H4 (cell line): ENCODE measurements around the gene SPON2. TPM values are rescaled to one million over a fixed set of nuclear protein-coding genes. Genes with fewer than 3 reads are reported as not detected.

Experiments
- DNase-seq: peaks from one replicate; pipeline ENCODE4 v3.0.0-alpha.2; 2015; ENCODE audit warnings: low spot score
- total RNA-seq: library from RNA; depleted of rRNA; stranded (reverse); fragments of >200 nt; shearing (Covaris generic); gene quantifications from 2 replicates; pipeline ENCODE4 v1.2.3, GENCODE V29; 2014

The SPON2 gene
- total RNA-seq, 1 experiment from 2014 or later = 4.5 TPM

DNA sequence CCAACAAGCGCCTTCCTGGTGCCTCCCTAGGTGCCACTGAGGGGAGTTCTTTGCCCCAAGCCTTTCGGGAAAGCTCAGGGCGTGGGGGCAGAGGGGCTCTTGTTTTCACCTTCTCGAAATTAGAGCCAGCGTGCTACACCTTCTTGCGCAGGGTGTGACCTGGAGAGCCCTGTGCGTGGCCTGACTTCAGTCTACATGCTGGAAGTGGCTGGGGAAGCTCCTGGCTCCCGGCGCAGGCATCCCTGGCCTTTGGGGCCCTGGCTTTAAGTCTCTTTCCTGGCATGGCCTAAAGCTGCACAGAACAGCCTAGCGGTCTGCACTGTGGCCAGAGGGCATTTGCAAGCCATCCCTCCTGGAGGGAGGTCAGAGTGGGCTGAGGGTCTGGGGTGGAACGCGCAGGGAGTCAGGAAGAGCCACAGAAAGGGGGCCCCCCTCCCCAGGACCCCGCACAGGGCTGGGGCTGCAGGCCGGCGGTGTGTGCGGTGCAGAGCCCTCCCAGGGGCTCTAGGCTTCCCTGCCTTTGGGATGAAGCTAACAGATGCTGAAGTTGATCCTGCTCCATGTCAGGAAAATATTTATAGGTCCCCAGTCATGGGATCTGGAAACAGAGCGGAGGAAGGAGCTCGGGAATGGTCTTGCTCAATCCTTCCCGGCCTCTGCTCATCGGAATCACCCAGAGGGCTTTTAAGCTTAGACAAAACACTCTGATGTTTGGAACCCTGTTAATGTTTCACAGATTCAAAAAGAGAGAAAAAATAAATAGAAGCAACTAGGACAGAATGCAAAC is 781 bp upstream of the SPON2 start:
- peak; percentile 86 for DNase-seq

DNA sequence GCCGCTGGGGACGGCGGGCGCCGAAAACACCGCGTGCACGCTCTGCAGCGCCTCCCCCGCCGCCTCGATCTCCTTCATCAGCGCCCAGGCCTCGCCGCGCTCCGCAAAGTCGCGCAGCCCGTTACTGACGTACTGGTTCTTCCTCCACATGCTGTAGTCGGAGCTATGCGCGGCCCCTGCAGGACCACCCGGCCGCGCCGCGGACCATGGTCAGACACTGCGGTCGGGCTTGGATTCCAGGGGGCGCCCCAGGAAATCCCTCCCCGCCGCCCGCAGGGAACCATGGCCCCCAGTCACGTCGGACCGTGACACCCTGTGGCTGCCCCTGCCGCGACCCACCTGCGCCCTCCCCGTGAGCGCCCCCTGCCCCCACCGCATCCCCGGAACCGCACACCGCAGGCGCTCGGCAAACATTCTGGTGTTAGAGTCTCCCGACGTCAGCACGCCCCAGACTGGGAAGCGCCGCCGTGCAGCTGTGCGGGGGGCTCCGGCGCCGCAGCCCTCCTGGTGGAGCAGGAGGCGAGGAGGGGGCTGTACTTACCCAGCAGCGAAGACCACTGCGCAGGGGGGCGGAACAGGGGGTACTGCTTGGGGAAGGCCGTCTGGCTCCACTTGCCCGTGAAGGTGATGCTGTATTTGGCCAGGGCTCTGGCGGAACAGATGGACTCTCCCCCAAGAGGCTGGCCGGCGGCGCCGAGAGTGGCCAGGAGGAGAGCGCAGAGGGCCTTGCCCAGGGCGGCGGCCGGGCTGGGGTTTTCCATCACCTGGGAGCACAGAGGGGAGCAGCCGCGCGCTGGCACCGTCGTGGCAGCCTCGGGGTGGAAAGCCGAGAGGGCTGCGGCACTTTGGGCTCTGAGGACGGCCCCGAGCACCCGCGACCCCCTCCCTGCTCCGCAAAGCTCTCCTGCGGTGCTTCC is 814 bp downstream of the SPON2 start:
- no peak for DNase-seq

DNA sequence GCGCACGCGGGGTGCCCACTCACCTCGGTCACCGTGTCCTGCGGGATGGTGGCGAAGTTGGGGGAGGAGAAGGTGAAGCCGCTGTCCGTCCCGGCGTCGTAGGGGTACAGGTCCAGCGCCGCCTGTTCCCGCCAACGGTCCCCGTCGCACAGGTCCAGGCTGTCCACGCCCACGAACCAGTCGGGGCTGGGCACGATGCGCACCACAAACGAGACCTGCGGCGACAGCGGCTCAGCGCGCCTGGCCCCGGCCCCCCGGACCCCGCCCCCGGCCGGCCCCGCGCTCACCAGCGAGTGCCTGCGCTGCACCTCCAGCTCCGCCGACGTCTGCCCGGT is 1.4 kb downstream of the SPON2 start:
- no peak for DNase-seq

DNA sequence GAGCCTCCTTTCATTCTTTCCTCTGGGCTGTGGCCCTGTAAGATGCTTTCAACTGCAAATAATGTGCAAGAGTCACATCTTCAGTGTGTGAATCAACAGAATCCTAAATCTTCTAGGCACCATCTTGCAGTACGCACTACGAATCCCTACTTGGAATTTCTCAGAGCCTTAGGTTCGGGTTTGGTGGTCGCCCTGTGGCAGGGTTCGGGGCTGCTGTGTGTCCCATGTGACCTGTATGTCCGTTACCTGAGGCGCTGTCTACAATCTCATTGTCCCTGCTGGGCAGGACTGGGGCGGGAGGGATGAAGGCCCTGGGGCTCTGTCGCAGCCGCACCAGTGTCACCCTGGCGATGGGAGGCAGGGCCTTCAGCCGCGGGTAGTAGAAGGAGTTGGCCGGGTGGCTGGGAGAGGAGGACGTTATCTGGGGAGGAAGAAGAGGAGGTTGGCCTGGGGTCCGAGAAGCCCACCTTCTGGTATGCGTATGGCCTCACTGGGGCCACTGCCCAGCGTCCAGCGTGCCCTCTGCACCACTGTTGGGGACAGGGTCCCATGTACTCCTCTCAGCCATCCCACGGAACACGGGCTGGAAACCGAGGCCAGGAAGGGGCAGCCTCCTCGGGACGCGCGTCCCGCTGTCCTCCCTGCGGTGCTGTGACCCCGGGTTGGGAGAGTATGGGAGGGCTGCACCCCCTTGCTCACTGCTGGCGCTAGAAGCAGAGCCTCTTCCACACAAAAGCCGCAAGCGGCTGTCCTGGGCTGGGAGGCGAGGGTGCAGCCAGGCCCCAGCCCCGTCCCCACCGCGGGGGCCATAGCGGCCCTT is 2.0 kb downstream of the SPON2 start:
- DNase-seq = no peak

DNA sequence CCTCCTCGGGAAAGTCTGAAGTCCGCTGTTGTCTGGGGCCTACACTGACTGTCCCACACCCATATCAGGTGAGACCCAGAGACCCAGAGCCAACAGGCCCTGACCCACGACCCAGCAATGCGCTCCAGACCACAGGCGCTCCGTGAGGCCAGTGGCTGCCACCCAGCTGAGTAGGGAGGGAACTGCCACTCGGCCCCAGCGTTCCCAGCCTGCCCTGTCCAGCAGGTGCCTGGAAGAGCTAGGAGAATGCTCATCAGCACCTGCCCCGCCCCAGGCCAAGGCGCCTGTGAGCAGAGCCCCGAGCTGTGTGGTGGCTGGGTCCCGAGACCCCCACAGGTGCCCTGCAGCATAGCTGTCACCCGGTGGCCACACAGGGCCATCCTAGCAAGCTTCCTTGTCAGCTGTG is 2.7 kb downstream of the SPON2 start:
- no peak for DNase-seq

DNA sequence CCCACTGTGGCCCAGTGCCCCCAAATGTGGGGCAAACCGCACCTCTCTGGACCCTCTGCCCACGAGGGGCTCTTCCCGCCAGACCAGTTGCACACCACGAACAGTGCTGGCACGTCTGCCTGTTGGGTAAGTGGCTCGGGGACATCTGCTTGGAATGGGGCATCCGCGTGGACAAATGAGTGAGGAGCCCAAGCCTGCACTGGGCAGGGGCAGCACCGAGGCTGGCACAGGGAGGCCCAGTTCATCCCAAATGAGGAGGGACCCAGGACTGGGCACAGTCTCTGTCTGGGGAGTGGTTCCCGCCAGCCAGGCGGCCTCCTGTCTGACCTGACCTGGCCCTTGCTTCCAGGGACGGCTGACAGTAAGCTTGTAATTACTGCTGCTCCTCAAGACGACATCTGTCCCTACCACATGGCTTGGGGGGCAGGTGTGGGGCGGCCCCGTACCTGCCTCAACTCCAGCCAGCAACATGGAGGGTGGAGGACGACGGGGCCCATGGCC is 3.2 kb downstream of the SPON2 start:
- DNase-seq = no peak

DNA sequence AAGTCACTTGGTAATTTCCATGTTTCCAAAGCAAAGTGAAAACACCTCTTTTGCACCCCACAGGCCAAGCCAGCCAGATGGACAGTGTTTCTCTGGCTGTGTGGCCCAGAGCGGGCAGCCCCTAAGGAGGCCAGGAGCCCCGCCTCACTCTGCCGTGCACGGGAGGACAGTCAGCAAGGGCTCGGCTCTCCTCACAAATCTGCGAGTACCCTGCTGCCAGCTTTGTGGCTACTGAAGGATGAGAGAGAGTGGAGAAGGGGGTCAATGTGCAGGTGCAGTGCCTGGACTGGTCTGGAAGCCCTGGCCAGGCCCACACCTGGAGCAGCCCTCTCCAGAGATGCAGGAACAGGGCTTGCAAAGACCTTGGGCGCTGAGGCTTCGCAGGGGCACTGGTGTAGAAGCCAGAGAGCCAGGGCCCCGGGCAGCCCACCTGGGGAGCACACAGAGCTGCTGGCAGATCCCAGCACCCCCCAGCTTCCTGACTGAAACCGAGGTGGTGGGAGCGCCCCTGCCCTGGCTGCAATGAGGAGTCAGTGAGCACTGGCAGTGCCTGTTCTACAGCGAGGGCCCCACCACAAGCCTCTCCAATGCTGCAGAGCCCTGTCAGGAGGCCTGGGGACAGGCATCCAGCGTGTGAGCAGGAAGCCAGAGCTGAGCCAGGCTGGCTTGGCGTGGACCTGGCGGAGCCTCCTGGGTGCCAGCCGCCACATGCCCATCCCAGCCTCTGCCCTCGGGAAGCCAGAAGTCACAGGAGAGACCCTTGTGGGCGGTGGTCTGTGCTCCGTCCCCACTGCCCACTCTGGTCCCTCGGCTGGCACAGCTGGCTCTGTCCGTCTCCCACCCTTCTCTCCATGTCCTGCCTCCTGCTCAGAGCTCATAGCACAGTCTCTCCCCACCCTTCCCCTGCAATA is 3.9 kb downstream of the SPON2 start:
- DNase-seq = no peak

DNA sequence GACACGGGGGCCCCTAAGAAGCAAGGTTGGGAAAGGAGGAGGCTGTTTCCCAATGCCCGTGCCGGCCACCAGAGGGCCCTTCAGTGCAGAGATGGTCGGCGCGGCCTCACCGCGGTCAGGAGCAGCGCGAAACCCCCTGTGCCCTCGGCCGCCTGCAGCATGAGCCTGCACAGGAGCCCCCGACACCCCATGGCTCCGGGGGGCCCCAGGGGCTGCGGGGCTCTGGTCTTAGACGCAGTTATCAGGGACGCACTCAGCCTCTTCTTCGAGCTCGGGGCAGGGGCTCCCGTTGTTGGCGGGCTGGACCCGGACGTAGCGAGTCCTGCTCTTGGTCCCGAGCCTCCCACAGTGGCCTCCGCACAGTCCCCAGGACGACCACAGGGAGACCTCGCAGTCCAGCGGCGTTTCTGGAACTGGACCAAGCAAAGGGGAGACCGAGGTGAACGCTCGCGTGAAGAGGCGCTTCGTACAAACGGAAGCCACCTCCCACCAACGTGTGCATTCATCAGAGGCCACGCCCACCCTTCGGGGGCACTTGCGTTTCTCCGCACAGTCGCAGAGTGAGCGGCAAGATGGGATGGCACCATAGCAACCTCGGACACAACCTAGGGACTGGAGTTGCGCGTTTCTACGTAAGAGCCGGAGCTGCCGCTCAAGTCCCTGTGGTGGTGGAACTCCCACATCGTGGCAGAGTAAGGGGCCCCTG is 5.0 kb downstream of the SPON2 start:
- peak; percentile 59 for DNase-seq

DNA sequence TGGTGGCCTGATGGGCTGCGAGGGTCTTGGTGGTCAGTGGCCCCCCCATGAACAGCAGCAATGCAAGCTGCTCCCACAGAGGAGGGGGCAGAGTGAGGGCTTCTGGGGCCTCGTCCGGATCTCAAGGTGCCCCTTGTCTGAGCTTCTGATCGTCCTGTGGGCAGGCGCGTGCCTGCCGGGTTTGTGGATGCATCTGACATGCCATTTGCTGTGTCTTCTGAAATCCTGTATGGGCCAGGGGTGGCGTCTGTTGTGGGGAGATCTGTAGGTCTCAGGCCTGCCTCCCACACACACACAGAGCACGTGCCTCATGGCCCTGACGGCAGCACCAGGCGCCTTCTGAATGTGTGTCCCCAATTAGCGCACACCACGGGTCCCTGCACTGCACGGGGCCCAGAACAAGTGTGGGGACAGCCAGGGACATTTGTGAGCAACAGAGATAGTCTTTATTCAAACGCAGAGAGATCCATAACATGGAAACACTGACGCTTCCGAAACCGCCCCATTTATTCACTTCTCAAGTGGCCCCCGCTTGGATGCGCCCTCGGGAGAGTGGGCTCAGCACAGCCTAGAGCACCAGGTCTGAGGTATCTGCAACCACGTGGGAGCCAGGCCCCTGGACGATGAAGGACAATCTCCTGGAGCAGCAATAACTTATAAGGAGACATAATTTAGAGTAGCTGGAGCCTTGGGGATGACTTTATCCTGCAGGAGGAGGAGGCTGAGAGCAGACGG is 5.7 kb downstream of the SPON2 start:
- no peak for DNase-seq

DNA sequence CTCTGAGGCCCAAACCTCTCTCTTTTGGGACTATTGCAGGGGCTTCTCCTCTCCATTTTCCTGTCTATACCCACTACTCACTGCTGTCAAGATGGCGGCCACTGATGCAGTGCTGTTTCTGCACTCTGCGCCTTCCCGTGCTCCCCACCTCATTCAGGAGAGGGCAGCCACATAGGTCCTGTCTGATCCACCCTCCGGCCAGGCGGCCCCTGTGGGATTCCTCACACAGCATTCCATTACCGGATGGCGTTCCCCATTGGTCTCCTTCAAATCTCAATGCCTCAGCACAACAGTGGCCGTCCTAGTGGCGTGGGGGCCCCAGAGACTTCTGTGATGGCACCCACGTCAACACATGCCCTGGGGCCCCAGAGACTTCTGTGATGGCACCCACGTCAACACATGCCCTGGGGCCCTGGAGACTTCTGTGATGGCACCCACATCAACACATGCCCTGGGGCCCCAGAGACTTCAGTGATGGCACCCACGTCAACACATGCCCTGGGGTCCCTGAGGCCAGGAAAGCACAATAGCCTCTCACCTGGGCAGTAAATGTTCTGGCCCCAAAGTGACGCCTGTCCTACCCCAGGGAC is 7.3 kb downstream of the SPON2 start:
- DNase-seq = no peak

DNA sequence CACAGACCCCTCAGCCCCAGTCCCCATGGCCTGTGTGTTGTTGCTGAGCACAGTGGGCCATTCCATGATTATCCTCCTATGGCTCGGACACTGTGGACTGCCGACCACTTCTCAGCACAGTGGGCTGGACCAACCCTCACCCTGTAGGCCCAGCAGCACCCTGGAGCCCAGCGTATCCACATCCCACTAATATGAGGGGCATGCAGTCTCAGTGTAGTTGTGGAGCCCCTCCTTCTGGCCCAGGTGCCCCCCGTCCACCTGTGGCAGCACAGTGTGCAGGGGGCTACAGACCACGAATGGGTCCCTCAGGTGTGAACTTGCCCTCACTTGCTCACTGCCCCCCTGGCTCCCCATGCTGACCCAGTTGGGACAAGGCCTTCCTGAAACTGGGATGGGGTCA is 7.9 kb downstream of the SPON2 start:
- no peak for DNase-seq

DNA sequence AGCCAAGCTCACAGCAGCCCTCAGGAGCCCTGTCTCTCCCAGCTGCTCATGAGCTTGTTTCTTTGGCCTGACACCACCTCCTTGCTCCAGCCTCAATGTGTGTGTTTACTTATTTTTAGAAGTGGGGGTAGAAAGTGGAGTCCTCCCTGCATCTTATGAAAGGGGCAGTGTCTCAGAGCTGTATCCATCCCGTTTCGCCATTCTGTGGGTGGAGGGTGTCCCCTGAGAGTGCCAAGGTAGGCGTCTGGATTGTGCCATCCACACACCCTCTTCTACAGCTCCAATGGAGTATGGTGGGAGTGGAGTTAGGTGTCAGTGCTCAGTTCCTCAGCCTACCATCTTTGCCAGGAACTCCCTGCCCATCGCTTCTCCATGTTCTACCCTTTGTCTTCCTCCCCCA is 8.3 kb downstream of the SPON2 start:
- no peak for DNase-seq

DNA sequence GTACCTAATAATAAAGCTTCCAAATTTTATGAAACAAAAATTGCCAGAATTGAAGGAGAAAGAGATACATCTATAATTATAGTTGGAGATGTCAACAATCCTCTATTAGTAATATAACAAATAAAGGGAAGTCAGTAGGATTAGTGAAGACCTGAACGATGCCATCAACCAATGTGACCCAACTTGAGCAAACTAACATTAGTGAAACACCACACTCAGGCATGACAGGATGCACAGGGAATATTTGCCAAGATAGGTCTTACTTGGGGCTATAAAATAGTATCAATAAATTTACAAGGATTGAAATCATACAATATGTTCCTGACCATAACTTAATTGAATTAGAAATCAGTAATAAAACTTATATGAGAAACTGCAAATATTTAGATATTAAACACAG is 12.0 kb downstream of the SPON2 start:
- no peak for DNase-seq

DNA sequence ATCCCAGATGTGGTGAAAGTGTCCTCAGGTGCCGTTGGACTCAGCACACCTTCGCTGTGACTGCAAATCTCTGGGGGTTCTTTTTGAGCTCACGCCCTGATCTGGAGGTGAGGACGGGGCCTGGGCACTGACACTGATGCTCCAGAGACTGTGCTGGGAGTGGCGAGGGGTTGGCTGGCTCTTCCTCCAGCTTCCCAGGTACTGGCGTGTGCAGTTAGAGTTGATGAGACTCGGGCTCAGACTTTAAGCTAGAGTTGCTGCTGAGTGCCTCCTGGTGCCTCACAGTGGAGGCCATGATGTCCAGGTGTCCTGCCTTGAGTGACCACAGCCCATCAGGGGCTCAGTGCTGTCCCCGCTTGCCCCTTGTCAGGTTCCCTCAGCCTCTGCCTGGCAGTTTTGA is 16.3 kb downstream of the SPON2 start:
- no peak for DNase-seq

DNA sequence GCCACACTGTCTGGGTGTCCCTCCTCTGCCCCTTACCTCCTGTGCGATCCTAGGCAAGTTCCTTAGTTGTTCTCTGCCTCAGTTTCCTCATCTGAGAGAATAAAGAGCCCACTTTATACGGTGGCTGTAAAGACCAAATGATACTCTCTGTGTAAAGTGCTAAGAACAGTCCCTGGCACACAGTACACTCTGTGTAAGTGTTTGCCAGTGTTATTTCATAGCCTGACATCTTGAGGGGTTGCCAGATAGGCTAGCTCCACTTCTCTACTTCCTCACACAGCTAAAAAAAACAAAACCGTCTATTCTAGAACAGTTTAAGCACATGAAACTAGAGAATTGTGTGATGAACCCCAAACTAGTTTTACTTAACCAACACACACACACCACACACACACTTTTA is 17.1 kb downstream of the SPON2 start:
- no peak for DNase-seq

DNA sequence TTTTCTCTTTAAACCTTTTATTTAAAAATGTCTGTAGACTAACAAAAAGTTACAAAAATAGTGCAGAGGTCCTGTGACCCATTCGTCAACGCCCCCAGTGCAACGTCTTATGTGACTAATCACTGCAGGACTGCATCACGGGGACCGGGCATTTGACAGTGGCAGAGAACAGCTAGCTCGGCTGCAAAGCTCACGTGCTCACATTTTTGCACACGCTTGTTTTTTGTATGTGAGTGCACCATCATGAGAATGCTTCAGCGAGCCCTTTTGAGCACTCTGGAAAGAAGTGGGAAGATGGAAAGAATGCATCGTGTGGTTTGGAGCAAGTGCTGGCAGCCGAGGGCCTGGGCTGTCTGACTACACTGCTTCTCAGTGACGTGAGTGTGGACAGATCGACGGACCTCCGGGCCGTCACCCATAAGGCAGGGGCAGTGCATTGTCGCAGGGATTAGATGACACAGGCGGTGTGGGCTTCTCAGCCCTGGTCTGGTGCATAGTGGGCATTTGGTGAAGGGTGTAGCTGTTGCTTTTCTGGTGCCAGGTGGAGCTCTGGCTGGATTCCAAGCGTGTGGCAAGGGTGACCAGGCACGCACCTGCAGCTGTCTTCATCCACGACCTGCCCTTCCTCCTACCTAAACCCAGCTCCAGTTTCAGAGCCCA is 17.7 kb downstream of the SPON2 start:
- DNase-seq = no peak

DNA sequence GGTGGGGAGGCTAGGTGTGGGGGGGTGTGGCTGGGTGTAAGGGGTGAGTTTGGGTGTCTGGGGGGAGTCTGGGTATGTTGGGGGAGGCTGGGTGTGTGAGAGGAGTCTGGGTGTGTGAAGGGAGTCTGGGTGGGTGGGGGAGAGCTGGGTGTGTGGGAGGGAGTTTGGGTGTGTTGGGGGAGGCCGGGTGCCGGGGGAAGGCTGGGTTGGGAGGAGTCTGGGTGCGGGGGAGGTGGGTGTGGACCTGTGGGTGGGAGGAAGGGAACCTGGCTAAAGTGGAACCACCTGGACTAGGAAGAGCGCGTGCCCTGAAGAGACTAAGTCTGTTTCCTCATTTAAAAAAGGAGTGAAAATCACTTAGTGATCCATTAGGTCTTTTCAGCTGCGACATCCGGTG is 18.3 kb downstream of the SPON2 start:
- no peak for DNase-seq

DNA sequence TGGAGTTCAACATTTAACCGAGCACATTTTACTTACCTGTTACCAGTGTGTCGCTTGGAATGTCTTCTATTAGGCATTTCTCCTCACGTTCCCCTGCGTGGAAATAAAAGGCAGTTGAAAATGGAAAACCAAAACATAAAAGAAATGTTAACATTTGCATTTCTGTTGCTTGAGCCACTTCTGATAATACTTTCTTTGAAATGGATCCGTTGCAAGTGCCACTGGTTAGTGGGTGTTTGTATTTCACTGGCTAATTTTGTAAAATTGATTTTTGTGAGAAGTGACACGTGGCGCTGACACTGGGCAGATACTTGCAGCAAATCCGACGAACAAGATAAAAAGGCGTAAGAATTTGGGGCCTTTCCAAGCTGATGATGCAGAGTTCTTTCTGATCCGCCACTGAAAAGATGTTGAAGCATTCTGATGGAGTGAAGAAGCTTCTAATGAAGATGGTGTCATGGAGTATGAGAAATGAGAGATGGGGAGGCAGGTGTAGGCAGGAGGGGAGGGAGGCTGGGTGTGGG is 18.8 kb downstream of the SPON2 start:
- no peak for DNase-seq

DNA sequence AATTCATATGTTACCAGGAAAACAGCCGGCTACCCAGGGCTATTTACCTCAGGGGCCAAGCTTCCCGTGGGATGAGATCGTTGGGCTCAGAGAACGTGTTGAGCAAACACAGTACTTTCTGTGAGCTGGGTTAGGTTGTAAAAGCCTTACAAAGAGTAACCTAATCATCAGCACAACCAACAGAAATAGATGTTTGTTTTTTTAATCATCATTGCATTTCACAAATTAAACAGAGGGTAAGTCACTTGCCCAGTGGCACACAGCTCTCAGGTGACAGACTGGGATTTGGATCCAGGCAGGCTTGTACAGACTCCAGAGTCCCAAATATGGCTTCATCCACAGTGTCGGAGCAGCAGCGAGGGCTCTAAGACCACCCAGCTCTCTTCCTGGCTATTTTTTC is 20.1 kb downstream of the SPON2 start:
- no peak for DNase-seq
